ENCODE measurements around the gene MAN2A2. TPM values are rescaled to one million over a fixed set of nuclear protein-coding genes. Genes with fewer than 3 reads are reported as not detected.

Gene MAN2A2
- total RNA-seq, 4 donors from 2014 or later: 27.0 to 80.9 (median 31.7) TPM

DNA sequence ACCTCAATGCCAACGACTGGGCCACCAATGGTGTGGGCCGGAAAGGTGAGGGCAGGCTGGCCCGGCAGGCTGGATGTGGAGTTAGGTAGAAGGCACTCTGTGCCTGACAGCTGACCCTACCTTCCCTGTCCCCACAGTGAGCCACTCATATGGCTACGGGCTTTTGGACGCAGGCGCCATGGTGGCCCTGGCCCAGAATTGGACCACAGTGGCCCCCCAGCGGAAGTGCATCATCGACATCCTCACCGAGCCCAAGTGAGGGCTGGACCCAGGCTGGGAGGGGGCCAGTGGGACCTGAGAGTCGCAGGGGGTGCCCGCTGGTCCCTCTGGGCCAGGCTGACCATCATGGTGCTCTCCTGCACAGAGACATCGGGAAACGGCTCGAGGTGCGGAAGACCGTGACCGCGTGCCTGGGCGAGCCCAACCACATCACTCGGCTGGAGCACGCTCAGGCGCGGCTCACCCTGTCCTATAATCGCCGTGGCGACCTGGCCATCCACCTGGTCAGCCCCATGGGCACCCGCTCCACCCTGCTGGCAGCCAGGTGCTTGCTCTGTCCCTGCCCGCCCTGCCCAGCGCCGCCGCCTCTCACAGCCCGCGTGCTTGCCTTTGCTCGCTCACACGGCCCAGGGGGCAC, 23.3 kb upstream of the MAN2A2 start:
- TF ChIP-seq EP300 (IDR thresholded peaks at IDR 0.05) (no peak), POLR2AphosphoS5 (IDR thresholded peaks at IDR 0.05) (no peak), POLR2A (IDR thresholded peaks at IDR 0.05; ENCODE audit: low read depth) (no peak)
- TF ChIP-seq, protein P1, sequence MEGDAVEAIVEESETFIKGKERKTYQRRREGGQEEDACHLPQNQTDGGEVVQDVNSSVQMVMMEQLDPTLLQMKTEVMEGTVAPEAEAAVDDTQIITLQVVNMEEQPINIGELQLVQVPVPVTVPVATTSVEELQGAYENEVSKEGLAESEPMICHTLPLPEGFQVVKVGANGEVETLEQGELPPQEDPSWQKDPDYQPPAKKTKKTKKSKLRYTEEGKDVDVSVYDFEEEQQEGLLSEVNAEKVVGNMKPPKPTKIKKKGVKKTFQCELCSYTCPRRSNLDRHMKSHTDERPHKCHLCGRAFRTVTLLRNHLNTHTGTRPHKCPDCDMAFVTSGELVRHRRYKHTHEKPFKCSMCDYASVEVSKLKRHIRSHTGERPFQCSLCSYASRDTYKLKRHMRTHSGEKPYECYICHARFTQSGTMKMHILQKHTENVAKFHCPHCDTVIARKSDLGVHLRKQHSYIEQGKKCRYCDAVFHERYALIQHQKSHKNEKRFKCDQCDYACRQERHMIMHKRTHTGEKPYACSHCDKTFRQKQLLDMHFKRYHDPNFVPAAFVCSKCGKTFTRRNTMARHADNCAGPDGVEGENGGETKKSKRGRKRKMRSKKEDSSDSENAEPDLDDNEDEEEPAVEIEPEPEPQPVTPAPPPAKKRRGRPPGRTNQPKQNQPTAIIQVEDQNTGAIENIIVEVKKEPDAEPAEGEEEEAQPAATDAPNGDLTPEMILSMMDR (IDR thresholded peaks at IDR 0.05): no peak
- H3K27me3 ChIP-seq: no peaks in the 10 kb centered on the region
- DNase-seq (ENCODE audit: extremely low spot score): no peak

DNA sequence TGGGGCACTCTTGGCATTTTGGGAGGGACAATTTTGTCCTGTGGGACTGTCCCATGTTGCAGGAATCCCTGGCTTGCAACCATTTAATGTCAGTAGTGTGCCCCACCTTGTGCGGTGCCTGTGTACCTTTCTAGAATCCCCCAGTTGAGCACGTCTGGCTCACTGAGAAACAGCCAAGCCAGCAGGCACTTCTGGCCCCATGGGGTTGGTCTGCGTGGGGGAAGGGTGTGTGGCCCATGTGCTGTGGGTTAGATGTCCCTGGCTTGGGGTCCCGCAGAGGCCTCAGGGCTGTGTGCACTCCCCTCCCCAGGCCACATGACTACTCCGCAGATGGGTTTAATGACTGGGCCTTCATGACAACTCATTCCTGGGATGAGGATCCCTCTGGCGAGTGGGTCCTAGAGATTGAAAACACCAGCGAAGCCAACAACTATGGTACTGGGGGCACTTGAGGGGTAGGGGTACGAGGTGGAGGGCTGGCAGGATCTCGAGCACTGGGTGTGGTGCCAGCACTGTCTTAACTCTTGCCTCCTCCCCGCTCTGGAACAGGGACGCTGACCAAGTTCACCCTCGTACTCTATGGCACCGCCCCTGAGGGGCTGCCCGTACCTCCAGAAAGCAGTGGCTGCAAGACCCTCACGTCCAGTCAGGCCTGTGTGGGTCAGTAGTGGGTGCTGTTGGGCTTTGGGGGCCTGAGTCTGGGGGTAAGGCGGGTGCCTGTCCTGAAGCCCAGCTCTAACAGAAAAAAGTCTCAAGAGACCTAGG, 22.5 kb upstream of the MAN2A2 start:
- peaks cover 50 to 72% (median 71%) of the 10 kb centered on the region in 4 donors for H3K36me3 ChIP-seq
- H3K4me1 ChIP-seq: peaks cover 15 to 34% (median 32%) of the 10 kb centered on the region in 4 donors
- TF ChIP-seq POLR2A (IDR thresholded peaks at IDR 0.05; ENCODE audit: low read depth): no peak
- TF ChIP-seq, protein P1 (IDR thresholded peaks at IDR 0.05): no peak
- no peak for TF ChIP-seq EP300 (IDR thresholded peaks at IDR 0.05)
- TF ChIP-seq POLR2AphosphoS5 (IDR thresholded peaks at IDR 0.05): no peak
- DNase-seq (ENCODE audit: extremely low spot score): no peak
- WGBS: 77% methylated on average over 9 of the region's 16 CpGs
- H3K9me3 ChIP-seq: no peaks in the 10 kb centered on the region
- no peaks in the 10 kb centered on the region for H3K27me3 ChIP-seq
- H3K4me3 ChIP-seq: no peak overlapping the region
- intact Hi-C loops (cut with DNase I): no loop called here
- H3K27ac ChIP-seq (replicated peaks in 1 of 4): no peak overlapping the region

More for the DNA sequence above, 23.3 kb upstream of the MAN2A2 start:
- H3K4me3 ChIP-seq: no peak overlapping the region
- no peak overlapping the region for H3K27ac ChIP-seq (replicated peaks in 1 of 4)
- 91% methylated on average over 14 of the region's 35 CpGs for WGBS
- peaks cover 51 to 78% (median 75%) of the 10 kb centered on the region in 4 donors for H3K36me3 ChIP-seq
- H3K9me3 ChIP-seq: no peaks in the 10 kb centered on the region
- intact Hi-C loops (cut with DNase I): no loop called here
- H3K4me1 ChIP-seq: peaks cover 15 to 32% (median 25%) of the 10 kb centered on the region in 4 donors

DNA sequence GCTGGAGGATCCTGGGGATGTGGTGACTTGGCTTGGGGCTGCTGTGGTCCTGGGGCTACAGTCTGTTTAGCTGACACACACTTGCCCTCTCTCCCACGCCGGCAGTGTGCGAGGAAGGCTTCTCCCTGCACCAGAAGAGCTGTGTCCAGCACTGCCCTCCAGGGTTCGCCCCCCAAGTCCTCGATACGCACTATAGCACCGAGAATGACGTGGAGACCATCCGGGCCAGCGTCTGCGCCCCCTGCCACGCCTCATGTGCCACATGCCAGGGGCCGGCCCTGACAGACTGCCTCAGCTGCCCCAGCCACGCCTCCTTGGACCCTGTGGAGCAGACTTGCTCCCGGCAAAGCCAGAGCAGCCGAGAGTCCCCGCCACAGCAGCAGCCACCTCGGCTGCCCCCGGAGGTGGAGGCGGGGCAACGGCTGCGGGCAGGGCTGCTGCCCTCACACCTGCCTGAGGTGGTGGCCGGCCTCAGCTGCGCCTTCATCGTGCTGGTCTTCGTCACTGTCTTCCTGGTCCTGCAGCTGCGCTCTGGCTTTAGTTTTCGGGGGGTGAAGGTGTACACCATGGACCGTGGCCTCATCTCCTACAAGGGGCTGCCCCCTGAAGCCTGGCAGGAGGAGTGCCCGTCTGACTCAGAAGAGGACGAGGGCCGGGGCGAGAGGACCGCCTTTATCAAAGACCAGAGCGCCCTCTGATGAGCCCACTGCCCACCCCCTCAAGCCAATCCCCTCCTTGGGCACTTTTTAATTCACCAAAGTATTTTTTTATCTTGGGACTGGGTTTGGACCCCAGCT, 21.7 kb upstream of the MAN2A2 start:
- no peaks in the 10 kb centered on the region for H3K9me3 ChIP-seq
- H3K4me3 ChIP-seq: no peak overlapping the region
- H3K36me3 ChIP-seq: peaks cover 42 to 64% (median 63%) of the 10 kb centered on the region in 4 donors
- no peak overlapping the region for H3K27ac ChIP-seq (replicated peaks in 1 of 4)
- TF ChIP-seq, protein P1 (IDR thresholded peaks at IDR 0.05): no peak
- TF ChIP-seq POLR2A (IDR thresholded peaks at IDR 0.05; ENCODE audit: low read depth) (no peak), EP300 (IDR thresholded peaks at IDR 0.05) (no peak), POLR2AphosphoS5 (IDR thresholded peaks at IDR 0.05) (no peak)
- H3K4me1 ChIP-seq: peaks cover 17 to 42% (median 40%) of the 10 kb centered on the region in 4 donors
- no peaks in the 10 kb centered on the region for H3K27me3 ChIP-seq
- no peak for DNase-seq (ENCODE audit: extremely low spot score)
- 86% methylated on average over 20 of the region's 35 CpGs for WGBS
- intact Hi-C loops (cut with DNase I): no loop called here

DNA sequence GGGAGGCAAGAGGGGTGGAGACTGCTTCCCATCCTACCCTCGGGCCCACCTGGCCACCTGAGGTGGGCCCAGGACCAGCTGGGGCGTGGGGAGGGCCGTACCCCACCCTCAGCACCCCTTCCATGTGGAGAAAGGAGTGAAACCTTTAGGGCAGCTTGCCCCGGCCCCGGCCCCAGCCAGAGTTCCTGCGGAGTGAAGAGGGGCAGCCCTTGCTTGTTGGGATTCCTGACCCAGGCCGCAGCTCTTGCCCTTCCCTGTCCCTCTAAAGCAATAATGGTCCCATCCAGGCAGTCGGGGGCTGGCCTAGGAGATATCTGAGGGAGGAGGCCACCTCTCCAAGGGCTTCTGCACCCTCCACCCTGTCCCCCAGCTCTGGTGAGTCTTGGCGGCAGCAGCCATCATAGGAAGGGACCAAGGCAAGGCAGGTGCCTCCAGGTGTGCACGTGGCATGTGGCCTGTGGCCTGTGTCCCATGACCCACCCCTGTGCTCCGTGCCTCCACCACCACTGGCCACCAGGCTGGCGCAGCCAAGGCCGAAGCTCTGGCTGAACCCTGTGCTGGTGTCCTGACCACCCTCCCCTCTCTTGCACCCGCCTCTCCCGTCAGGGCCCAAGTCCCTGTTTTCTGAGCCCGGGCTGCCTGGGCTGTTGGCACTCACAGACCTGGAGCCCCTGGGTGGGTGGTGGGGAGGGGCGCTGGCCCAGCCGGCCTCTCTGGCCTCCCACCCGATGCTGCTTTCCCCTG, 21.0 kb upstream of the MAN2A2 start:
- no peak overlapping the region for H3K4me3 ChIP-seq
- H3K9me3 ChIP-seq: no peaks in the 10 kb centered on the region
- peak in 1 of 2 donors; percentile 33 for TF ChIP-seq POLR2AphosphoS5 (IDR thresholded peaks at IDR 0.05)
- TF ChIP-seq, protein P1 (IDR thresholded peaks at IDR 0.05): no peak
- intact Hi-C loops (cut with DNase I): no loop called here
- no peaks in the 10 kb centered on the region for H3K27me3 ChIP-seq
- 85% methylated on average over 12 of the region's 19 CpGs for WGBS
- H3K27ac ChIP-seq (replicated peaks in 1 of 4): peak overlapping the region in 1 of 4 donors; percentile 11
- peaks cover 38 to 63% (median 61%) of the 10 kb centered on the region in 4 donors for H3K36me3 ChIP-seq
- H3K4me1 ChIP-seq: peaks cover 24 to 50% (median 48%) of the 10 kb centered on the region in 4 donors
- DNase-seq (ENCODE audit: extremely low spot score): no peak

Measured in esophagus muscularis mucosa (tissue), 4 donors.